Measurements from ENCODE around the gene SLC25A46.

Gene SLC25A46

DNA sequence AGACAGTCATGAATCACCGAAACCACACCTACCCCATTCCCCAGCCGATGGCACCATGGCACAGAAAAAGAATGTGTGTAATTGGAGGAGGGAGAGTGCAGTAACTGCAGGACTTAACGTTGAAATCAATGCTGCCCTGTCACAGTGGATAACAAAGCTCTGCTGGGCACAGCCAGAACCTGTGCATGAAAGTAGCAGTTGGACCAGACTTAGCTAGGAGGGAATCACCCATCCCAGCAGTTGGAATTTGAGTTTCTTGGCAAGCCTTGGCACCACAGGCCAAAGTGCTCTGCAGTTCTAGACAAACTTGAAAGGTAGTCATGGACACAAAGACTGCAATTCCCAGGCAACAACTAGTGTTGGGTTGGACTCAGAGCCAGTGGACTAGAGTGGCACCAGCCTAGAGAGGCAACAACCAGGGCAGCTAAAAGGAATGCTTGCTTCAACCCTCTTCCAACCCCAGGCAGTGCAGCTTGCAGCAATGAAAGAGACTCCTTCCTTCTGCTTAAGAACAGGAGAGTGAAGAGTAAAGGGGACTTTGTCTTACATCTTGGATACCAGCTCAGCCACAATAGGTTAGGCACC, 31.5 kb upstream of the SLC25A46 start:
- ChIA-PET POLR2A (no interaction called here), CTCF (no interaction called here)
- TF ChIP-seq ZNF621 (tag by site-specific recombination; IDR thresholded peaks at IDR 0.05) (no peak), ZNF776 (tag by site-specific recombination; IDR thresholded peaks at IDR 0.05; ENCODE audit: borderline replicate concordance) (no peak), ZSCAN23 (tag by site-specific recombination; IDR thresholded peaks at IDR 0.05) (no peak), IKZF3 (tag by site-specific recombination; IDR thresholded peaks at IDR 0.05) (no peak), ZNF132 (tag by site-specific recombination; IDR thresholded peaks at IDR 0.05; ENCODE audit: borderline replicate concordance) (no peak), EGR2 (tag by site-specific recombination; IDR thresholded peaks at IDR 0.05; ENCODE audit: low read depth) (no peak), ZNF521 (tag by site-specific recombination; IDR thresholded peaks at IDR 0.05) (no peak), ZNF366 (tag by site-specific recombination; conservative IDR thresholded peaks at IDR 0.05) (no peak), SP7 (tag by site-specific recombination; IDR thresholded peaks at IDR 0.05) (no peak), ZNF138 (tag by site-specific recombination; IDR thresholded peaks at IDR 0.05; ENCODE audit: borderline replicate concordance) (no peak), ZNF169 (tag by site-specific recombination; IDR thresholded peaks at IDR 0.05) (no peak), ZIC2 (tag by site-specific recombination; IDR thresholded peaks at IDR 0.05) (no peak), ZNF404 (tag by site-specific recombination; IDR thresholded peaks at IDR 0.05) (no peak), ZNF658 (tag by site-specific recombination; IDR thresholded peaks at IDR 0.05) (no peak), MYNN (tag by site-specific recombination; IDR thresholded peaks at IDR 0.05; ENCODE audit: borderline replicate concordance) (no peak), ZNF391 (tag by site-specific recombination; IDR thresholded peaks at IDR 0.05; ENCODE audit: borderline replicate concordance, low read depth) (no peak)
- TF ChIP-seq, protein P1, sequence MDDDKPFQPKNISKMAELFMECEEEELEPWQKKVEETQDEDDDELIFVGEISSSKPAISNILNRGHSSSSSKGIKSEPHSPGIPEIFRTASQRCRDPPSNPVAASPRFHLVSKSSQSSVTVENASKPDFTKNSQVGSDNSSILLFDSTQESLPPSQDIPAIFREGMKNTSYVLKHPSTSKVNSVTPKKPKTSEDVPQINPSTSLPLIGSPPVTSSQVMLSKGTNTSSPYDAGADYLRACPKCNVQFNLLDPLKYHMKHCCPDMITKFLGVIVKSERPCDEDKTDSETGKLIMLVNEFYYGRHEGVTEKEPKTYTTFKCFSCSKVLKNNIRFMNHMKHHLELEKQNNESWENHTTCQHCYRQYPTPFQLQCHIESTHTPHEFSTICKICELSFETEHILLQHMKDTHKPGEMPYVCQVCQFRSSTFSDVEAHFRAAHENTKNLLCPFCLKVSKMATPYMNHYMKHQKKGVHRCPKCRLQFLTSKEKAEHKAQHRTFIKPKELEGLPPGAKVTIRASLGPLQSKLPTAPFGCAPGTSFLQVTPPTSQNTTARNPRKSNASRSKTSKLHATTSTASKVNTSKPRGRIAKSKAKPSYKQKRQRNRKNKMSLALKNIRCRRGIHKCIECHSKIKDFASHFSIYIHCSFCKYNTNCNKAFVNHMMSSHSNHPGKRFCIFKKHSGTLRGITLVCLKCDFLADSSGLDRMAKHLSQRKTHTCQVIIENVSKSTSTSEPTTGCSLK (tag by site-specific recombination; IDR thresholded peaks at IDR 0.05), result no peak
- TF ChIP-seq, protein P2, sequence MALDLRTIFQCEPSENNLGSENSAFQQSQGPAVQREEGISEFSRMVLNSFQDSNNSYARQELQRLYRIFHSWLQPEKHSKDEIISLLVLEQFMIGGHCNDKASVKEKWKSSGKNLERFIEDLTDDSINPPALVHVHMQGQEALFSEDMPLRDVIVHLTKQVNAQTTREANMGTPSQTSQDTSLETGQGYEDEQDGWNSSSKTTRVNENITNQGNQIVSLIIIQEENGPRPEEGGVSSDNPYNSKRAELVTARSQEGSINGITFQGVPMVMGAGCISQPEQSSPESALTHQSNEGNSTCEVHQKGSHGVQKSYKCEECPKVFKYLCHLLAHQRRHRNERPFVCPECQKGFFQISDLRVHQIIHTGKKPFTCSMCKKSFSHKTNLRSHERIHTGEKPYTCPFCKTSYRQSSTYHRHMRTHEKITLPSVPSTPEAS (tag by site-specific recombination; IDR thresholded peaks at IDR 0.05), result no peak
- H3K36me3 ChIP-seq (ENCODE audit: control insufficient read depth in 2 of 2, insufficient read depth in 1 of 2, low read length in 2 of 2), result no peaks in the 10 kb centered on the region
- no peak overlapping the region for H3K27ac ChIP-seq (ENCODE audit: extremely low read depth, low read depth, low read length)
- no peaks in the 10 kb centered on the region for H3K4me1 ChIP-seq (ENCODE audit: control insufficient read depth, insufficient read depth, low read length)
- H3K4me3 ChIP-seq (ENCODE audit: low read depth, low read length), result no peak overlapping the region
- no peaks in the 10 kb centered on the region for H3K9me3 ChIP-seq (ENCODE audit: control insufficient read depth, insufficient read depth, low read depth, low read length)

DNA sequence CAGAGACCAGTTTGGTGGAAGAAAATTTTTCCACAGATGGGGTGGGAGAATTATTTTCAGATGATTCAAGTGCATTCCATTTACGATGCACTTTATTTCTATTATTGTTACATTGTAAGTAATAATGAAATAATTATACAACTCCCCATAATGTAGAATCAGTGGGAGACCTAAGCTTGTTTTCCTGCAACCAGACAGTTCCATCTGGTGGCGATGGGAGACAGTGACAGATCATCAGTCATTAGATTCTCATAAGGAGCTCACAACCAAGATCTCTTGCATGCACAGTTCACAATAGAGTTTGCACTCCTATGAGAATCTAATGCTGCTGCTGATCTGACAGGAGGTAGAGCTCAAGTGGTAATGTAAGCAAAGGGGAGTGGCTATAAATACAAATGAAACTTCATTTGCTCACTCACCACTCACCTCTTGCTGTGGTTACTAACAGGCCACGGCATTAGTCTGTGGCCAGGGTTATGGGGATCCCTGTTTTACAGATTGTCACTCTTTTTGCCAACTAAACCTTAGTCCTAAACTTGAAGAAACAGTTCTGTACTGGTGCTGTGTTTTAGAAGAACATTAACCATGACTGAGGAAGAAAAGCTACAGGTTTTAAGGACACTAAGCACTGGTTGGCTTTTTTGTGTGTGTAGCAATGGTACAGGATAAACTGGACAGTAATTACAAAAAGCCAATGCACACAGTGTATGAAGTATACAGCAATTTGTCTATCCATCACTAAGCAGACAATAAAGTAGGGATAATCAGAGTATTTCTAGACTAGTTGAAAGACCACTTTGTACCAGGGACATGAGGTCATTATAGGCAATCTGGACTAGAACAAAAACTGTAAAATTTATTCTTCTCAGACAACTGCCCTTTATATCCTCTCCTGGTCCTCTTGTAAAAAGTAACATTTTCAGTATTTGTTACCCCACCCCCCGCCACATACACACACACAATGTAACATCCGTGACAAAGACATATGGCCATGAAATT, 22.3 kb upstream of the SLC25A46 start:
- CTCF ChIA-PET, result interaction anchor here (0.7 to 1.1 kb wide), 2 partner anchors 193 to 276 kb away, joined by 3 to 4 read pairs; no protein-coding TSS in a partner anchor
- Histone ChIP-seq H3K4me3 (ENCODE audit: low read depth, low read length) (no peak overlapping the region), H3K27ac (ENCODE audit: extremely low read depth, low read depth, low read length) (no peak overlapping the region), H3K4me1 (ENCODE audit: control insufficient read depth, insufficient read depth, low read length) (no peaks in the 10 kb centered on the region), H3K9me3 (ENCODE audit: control insufficient read depth, insufficient read depth, low read depth, low read length) (no peaks in the 10 kb centered on the region), H3K36me3 (ENCODE audit: control insufficient read depth in 2 of 2, insufficient read depth in 1 of 2, low read length in 2 of 2) (no peaks in the 10 kb centered on the region)
- POLR2A ChIA-PET, result no interaction called here
- TF ChIP-seq ZNF837 (tag by site-specific recombination; IDR thresholded peaks at IDR 0.05), result no peak
- TF ChIP-seq, protein P3, sequence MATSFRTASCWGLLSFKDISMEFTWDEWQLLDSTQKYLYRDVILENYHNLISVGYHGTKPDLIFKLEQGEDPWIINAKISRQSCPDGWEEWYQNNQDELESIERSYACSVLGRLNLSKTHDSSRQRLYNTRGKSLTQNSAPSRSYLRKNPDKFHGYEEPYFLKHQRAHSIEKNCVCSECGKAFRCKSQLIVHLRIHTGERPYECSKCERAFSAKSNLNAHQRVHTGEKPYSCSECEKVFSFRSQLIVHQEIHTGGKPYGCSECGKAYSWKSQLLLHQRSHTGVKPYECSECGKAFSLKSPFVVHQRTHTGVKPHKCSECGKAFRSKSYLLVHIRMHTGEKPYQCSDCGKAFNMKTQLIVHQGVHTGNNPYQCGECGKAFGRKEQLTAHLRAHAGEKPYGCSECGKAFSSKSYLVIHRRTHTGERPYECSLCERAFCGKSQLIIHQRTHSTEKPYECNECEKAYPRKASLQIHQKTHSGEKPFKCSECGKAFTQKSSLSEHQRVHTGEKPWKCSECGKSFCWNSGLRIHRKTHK (tag by site-specific recombination; IDR thresholded peaks at IDR 0.05), result no peak
- no peak for TF ChIP-seq KLF10 (tag by site-specific recombination; IDR thresholded peaks at IDR 0.05)
- no peak for TF ChIP-seq ZFP41 (tag by site-specific recombination; IDR thresholded peaks at IDR 0.05; ENCODE audit: borderline replicate concordance)
- TF ChIP-seq, protein P4, sequence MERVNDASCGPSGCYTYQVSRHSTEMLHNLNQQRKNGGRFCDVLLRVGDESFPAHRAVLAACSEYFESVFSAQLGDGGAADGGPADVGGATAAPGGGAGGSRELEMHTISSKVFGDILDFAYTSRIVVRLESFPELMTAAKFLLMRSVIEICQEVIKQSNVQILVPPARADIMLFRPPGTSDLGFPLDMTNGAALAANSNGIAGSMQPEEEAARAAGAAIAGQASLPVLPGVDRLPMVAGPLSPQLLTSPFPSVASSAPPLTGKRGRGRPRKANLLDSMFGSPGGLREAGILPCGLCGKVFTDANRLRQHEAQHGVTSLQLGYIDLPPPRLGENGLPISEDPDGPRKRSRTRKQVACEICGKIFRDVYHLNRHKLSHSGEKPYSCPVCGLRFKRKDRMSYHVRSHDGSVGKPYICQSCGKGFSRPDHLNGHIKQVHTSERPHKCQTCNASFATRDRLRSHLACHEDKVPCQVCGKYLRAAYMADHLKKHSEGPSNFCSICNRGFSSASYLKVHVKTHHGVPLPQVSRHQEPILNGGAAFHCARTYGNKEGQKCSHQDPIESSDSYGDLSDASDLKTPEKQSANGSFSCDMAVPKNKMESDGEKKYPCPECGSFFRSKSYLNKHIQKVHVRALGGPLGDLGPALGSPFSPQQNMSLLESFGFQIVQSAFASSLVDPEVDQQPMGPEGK (tag by site-specific recombination; IDR thresholded peaks at IDR 0.05), result no peak
- no peak for TF ChIP-seq EGR2 (tag by site-specific recombination; IDR thresholded peaks at IDR 0.05; ENCODE audit: low read depth)
- TF ChIP-seq, protein P1 (tag by site-specific recombination; IDR thresholded peaks at IDR 0.05), result no peak
- TF ChIP-seq RBAK (tag by site-specific recombination; IDR thresholded peaks at IDR 0.05), result no peak

Data from HEK293 (cell line).